ACC112 (cell line): ENCODE results near the gene RNLS.
A peak's percentile ranks its signal among the peaks of the same experiment; 100 is the strongest.

Source experiments
- H2AFZ ChIP-seq: fragments of 200-600 bp; sonication (generic); one replicate; pipeline ENCODE4 v1.6.0; 2017; ENCODE audit warnings: antibody characterized with exemption, low read length; ENCODE audit not compliant: unreplicated experiment
- H3K27ac ChIP-seq: fragments of 200-600 bp; sonication (generic); 2 replicates; pipeline ENCODE4 v1.5.1; 2014; ENCODE audit warnings: low read depth, mild to moderate bottlenecking, antibody characterized with exemption, low read length, moderate library complexity
- H3K27me3 ChIP-seq: fragments of 200-600 bp; sonication (generic); 2 replicates; pipeline ENCODE4 v1.6.1; 2014; ENCODE audit warnings: mild to moderate bottlenecking, antibody characterized with exemption, low read length, moderate library complexity, mixed read lengths; ENCODE audit not compliant: insufficient read depth
- H3K36me3 ChIP-seq: fragments of 200-600 bp; sonication (generic); 2 replicates; pipeline ENCODE4 v1.6.1; 2016; ENCODE audit warnings: mild to moderate bottlenecking, antibody characterized with exemption, low read length, moderate library complexity, mixed read lengths; ENCODE audit not compliant: insufficient read depth
- H3K4me1 ChIP-seq: fragments of 200-600 bp; sonication (generic); one replicate; pipeline ENCODE4 v1.6.1; 2016; ENCODE audit warnings: low read length, mixed read lengths; ENCODE audit not compliant: insufficient read depth, unreplicated experiment, control insufficient read depth
- H3K4me3 ChIP-seq: fragments of 200-600 bp; sonication (generic); 2 replicates; pipeline ENCODE4 v1.5.1; 2014; ENCODE audit warnings: mild to moderate bottlenecking, low read depth, low read length
- H3K79me2 ChIP-seq: fragments of 200-600 bp; sonication (generic); one replicate; pipeline ENCODE4 v1.6.0; 2016; ENCODE audit warnings: low read length; ENCODE audit not compliant: control insufficient read depth, unreplicated experiment, insufficient read depth

The RNLS gene

GRCh38 chr10:88594482-88594881, 11.4 kb upstream of the RNLS start:
- H3K79me2 ChIP-seq = no peaks in the 10 kb centered on the region

GRCh38 chr10:88592906-88593305, 9.8 kb upstream of the RNLS start:
- Histone ChIP-seq H3K4me3 (no peak overlapping the region), H3K27ac (no peak overlapping the region), H3K4me1 (no peaks in the 10 kb centered on the region), H3K79me2 (no peaks in the 10 kb centered on the region), H3K36me3 (no peaks in the 10 kb centered on the region), H2AFZ (no peak overlapping the region), H3K27me3 (no peaks in the 10 kb centered on the region)

More at GRCh38 chr10:88594482-88594881, 11.4 kb upstream of the RNLS start:
- H3K36me3 ChIP-seq = no peaks in the 10 kb centered on the region
- H2AFZ ChIP-seq = no peak overlapping the region
- H3K4me1 ChIP-seq = no peaks in the 10 kb centered on the region
- H3K27ac ChIP-seq = no peak overlapping the region
- no peaks in the 10 kb centered on the region for H3K27me3 ChIP-seq
- no peak overlapping the region for H3K4me3 ChIP-seq

- Histone ChIP-seq H3K36me3 (no peaks in the 10 kb centered on the region), H3K79me2 (no peaks in the 10 kb centered on the region), H2AFZ (no peak overlapping the region), H3K4me1 (no peaks in the 10 kb centered on the region), H3K27ac (no peak overlapping the region), H3K4me3 (no peak overlapping the region), H3K27me3 (no peaks in the 10 kb centered on the region)
These were observed 9.3 kb upstream of the RNLS start for GRCh38 chr10:88592381-88592780.

- Histone ChIP-seq H3K79me2 (no peaks in the 10 kb centered on the region), H3K4me3 (no peak within 1 kb of the TSS), H3K27me3 (no peaks in the 10 kb centered on the region), H2AFZ (no peak within 1 kb of the TSS), H3K4me1 (peaks cover 6% of the 10 kb centered on the region), H3K36me3 (no peaks in the 10 kb centered on the region), H3K27ac (no peak within 1 kb of the TSS)
These were observed 3.3 kb upstream of the RNLS start, which contains the start of gene LIPJ for GRCh38 chr10:88586462-88586861. TSS of gene LIPJ (plus strand) at chr10:88586762. CDS start at chr10:88590688, 3,926 bp downstream.

GRCh38 chr10:88583584-88583957, 453 bp upstream of the RNLS start:
- Histone ChIP-seq H3K36me3 (no peaks in the 10 kb centered on the region), H3K79me2 (no peaks in the 10 kb centered on the region), H3K4me1 (peaks cover 6% of the 10 kb centered on the region), H3K27ac (peak overlapping the region; percentile 70), H3K27me3 (no peaks in the 10 kb centered on the region), H3K4me3 (peak overlapping the region; percentile 87), H2AFZ (peak overlapping the region; percentile 98)

- Histone ChIP-seq H3K27ac (no peak overlapping the region), H3K27me3 (no peaks in the 10 kb centered on the region), H3K4me1 (peaks cover 6% of the 10 kb centered on the region), H3K36me3 (no peaks in the 10 kb centered on the region), H3K79me2 (no peaks in the 10 kb centered on the region), H3K4me3 (peak overlapping the region; percentile 87), H2AFZ (peak overlapping the region; percentile 98)
These were observed 710 bp downstream of the RNLS start for GRCh38 chr10:88582411-88582805.

GRCh38 chr10:88565072-88565471, 18.0 kb downstream of the RNLS start:
- no peaks in the 10 kb centered on the region for H3K27me3 ChIP-seq
- peaks cover 5% of the 10 kb centered on the region for H3K4me1 ChIP-seq
- H3K27ac ChIP-seq = no peak overlapping the region
- peak overlapping the region; percentile 48 for H2AFZ ChIP-seq
- H3K79me2 ChIP-seq = no peaks in the 10 kb centered on the region
- no peak overlapping the region for H3K4me3 ChIP-seq
- no peaks in the 10 kb centered on the region for H3K36me3 ChIP-seq

GRCh38 chr10:88562152-88562551, 21.0 kb downstream of the RNLS start:
- Histone ChIP-seq H3K4me3 (no peak overlapping the region), H2AFZ (no peak overlapping the region), H3K79me2 (no peaks in the 10 kb centered on the region), H3K27me3 (no peaks in the 10 kb centered on the region), H3K36me3 (no peaks in the 10 kb centered on the region), H3K27ac (no peak overlapping the region), H3K4me1 (peaks cover 16% of the 10 kb centered on the region)

- Histone ChIP-seq H3K79me2 (no peaks in the 10 kb centered on the region), H3K4me3 (no peak overlapping the region), H3K27ac (peak overlapping the region; percentile 72), H3K27me3 (no peaks in the 10 kb centered on the region), H3K36me3 (no peaks in the 10 kb centered on the region), H3K4me1 (peaks cover 18% of the 10 kb centered on the region), H2AFZ (peak overlapping the region; percentile 2)
These were observed 25.5 kb downstream of the RNLS start for GRCh38 chr10:88557658-88558057.

- Histone ChIP-seq H3K4me1 (peaks cover 18% of the 10 kb centered on the region), H3K4me3 (no peak overlapping the region), H3K27ac (peak overlapping the region; percentile 72), H3K27me3 (no peaks in the 10 kb centered on the region), H3K79me2 (no peaks in the 10 kb centered on the region), H3K36me3 (no peaks in the 10 kb centered on the region), H2AFZ (peak overlapping the region; percentile 2)
These were observed 25.9 kb downstream of the RNLS start for GRCh38 chr10:88557256-88557655.

- Histone ChIP-seq H3K27ac (no peak overlapping the region), H2AFZ (no peak overlapping the region), H3K36me3 (no peaks in the 10 kb centered on the region), H3K79me2 (no peaks in the 10 kb centered on the region), H3K4me1 (peaks cover 18% of the 10 kb centered on the region), H3K4me3 (no peak overlapping the region), H3K27me3 (no peaks in the 10 kb centered on the region)
These were observed 27.8 kb downstream of the RNLS start for GRCh38 chr10:88555190-88555908.
